Hippocampal formation (tissue), 2 donors: Measurements from ENCODE around the gene VSTM2L.

ENCODE experiments used
- DNase-seq, 2 donors: peaks; one replicate each; lab custom pipeline; 2025; lab: John Stamatoyannopoulos, UW

Gene VSTM2L

DNA sequence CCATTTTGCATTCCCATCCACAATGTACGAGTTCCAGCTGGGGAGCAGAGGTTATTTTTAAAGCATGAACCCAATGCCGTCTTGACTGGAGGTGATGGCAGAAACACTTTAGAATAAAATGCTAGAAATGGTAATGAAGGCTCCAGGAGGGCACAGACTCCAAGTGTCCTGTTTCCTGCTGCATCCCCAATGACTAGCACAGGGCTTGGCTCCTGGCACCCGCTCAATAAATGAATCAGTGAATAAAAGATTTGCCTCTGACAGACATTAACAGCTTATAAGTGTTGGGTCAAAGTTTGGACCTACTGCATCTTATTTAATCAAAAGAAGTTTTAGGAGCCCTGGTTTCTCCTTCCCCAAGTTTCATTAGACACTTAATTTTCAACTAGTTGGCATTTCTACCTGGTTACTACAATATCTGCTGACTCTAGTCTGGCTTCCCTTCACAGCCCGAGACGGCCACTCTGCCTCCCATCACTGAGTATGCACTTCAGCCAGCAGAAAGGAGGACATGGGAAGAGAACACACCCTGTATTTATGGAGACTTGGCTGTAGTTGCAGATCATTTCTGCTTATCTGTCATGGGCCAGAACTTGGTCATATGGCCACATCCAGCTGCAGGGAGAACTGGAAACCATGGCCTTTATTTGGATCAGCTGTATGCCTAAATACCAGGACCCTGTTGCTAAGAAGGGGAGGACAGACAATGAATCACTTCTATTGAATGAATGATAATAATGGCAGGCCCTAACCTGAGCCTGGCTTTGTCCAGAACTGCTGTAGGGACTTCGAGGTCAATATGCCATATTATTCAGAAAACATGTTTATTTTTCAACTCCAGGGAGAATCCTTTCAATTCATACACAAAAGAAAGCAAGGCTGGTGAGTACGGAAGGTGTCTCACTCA lies 67.3 kb downstream of the VSTM2L start:
- DNase-seq = no peak

DNA sequence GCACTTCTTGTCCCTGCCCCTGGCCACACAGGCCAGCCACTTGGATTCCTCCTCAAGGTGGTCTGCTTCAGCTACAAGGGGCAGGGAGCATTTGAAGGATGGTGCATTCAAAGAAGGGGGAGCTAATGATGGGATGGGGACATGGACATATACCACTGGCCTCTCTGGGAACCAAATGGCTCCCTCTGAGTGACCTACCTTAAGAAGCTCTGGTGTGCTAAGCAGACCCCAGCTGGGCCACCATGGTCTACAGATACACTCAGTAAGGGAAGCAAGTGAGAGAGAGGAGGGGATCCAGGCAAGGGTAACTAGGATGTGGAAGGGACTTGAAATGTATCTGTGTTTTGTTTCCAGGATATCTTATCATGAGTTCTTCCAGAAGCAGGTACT lies 67.9 kb downstream of the VSTM2L start:
- DNase-seq = no peak

DNA sequence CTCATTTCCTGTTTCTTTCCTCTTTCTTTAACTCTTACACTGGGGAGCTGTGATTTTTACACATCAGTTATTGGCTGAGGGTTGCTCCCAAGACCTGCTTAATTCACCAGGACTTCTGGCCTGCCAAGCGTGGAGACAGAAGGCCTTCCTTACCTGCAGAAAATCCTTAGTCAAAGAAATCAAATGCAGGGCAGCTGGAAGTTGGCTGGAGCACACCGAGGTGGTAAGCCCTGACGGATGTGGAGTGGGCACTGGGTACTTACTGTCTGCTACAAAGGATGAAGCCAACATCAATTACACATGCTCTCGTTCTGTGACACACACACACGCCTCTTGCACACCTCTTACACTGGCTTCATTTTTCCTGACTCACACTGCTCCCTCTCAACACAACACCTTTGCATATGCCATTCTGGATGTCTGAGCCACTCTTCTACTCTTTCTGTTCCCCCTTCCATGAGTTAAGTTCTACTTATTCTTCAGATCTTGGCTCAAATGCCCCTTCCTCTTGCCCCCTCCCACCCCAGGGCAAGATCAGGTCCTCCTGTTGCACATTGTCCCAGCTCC lies 68.7 kb downstream of the VSTM2L start:
- DNase-seq = no peak

DNA sequence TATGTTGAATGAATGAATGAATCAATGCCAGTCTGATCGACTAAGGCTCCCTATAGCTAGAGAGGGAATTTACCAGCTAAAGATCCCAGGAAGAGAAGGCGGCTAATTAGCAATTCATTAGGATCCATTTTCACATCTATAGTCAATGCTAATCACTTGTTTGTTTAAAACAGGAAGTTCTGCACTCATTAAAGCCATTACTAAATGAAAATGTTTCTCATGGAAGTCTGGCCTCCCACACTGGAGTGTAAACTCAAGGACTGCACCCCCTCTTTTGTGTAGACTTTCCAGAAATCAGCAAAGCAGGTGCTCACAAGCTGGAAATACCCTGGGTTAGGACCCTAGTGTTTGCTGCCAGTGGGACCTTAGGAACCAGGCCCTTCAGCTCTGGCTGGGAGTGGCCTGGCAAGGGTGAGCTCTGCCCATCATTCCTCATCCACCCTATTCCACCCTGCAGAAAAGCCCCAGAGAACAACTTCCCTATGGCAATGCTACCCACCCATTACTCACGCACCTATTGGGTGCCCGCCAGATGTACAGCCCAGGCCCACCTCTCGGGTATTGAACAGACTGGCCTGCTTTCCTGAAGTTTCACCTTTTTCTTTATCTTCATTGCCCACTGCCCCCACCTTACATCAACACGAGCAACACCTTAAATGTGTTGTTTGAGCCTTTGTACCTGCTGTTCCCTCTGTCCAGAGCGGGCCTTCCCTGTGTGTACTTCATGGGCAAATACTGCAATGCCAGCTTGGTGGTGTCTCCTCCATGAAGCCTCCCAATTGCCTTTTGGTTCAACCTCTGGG lies 69.5 kb downstream of the VSTM2L start:
- no peak for DNase-seq

DNA sequence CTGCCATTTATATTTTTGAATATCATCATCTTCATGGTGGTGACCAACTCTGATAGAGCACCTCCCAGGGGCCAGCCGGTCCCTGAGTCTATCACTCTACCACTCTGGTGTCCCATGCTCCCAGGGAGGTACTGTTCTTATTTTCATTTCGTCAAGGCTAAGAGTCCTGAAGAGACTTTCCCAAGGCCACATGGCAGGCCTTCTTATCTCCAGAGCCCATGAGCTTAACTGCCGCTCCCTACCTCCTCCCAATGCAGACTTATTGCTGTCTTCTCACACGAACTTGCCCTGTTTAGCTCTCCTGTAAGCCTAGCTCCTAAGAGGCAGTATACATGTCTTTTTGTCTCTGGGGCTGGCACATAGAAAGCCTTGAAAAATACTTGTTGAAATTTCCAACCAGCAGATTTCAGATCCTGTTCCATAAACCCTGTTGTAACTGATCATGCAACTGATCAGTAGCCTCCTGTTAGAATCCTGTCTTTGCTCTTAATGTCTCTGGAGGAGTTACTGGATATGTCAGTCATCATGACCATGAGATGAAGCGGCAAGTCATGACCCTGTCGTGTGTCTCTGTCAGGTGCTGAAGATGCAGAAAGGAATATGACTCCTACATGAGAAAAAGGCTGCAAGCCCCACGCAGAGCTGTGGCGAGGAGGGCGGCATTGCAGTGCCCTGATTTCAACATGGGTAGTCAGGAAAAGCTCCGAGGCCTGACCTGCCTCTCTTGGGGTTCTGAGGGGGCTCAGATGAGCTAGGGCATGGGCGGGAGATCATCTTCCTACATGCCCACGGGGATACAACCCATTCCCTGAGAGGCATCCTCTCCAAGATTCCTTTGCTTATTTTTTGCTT lies 70.4 kb downstream of the VSTM2L start:
- no peak for DNase-seq

DNA sequence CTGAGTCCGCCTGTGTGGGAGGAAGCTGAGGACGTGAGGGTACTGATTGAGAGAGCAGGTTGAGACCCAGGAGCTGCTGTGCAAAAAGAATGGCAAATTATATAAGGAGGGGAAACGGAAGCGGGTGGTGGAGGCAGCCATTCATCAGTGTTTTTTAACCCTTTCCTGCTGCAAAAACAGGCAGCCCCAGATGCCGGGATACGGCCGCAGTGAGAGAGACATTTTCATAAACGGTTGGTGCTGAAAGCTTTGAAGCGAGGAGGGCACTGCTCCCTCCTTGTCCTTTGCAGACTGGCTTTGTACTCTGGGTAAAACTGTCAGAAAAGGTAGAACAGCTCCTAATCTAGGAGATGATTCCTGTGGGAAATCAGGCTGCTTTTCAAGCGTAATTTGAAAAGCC lies 74.0 kb downstream of the VSTM2L start:
- no peak for DNase-seq

DNA sequence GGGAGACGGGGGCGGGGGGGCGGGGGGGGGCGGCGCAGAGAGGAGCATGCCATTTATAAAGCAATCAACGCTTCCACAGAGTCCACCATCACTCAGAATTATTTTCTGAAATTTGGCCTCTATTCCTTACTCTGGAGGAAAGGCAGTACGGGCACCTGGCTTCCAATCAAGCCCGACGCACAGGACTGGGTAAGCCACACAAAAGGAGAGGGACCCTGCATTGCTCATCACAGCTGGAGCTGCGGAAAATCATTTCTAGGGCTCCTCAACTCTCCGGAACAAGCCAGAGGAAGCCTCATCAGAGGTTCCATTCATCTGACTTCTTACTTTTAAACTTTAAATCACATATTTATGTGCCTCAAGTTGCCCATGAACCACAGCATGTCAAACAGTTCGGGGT lies 74.4 kb downstream of the VSTM2L start:
- DNase-seq = no peak

DNA sequence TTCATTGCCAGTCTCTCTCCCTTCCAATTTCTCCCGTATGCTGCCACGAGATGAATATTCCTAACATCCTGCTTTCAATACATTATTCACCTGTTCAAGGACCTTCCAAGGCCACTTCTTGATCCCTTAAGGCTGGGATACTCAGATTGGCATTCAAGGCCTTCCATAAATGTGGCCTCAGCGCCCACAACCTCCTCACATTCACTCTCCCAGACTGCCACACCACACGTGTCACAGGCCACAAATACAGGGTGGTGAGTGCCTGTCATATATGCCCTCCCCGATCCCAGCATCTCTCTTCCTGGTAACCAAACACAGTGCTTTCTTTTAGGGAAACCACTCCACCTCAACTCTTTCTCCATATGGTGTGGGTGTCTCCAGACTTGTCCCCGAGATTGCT lies 74.9 kb downstream of the VSTM2L start:
- no peak for DNase-seq

DNA sequence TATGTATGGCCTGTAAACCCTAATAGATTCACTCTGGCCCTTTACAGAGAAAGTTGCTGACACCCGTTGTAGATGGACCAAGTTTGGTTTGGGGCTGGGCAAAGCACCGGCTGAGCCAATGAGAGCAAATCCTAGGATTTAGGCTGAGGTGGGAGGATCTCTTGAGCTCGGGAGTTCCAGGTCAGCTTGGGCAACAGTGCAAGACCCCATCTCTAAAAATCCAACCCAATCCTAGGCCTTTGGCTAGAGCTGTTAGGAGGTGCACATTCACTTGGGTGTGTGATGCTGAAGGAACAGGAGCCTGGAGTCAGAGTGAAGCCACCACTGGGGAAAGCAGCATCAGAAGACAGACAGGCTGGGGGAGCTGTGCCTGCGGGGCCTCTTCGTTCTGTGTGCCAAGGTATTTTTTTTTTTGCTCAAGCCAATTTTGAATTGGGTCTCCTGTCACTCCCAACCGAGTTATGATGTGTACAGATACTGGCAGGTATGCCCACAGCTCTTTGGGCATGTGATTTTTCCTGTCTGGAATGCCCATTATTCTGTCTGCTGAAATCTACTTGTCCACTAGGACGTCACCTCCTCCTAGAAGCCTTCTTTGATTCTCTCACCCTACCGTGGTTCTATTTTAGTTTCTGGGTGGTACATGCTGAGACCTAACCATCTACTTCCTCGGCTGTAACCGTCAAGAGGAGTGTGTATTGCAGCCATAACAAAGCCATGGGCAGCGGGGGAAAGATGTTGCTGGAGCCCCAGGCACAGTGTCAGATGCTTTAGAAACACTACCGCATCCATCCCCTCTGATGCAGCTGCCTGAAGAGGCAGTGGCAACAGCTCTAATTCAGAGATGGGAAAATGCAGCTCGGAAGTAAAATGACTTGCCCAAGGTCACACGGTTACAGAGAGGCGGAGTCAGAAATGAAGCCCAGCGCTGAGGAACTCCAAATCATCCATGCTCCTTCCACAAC lies 76.4 kb downstream of the VSTM2L start:
- DNase-seq = no peak

DNA sequence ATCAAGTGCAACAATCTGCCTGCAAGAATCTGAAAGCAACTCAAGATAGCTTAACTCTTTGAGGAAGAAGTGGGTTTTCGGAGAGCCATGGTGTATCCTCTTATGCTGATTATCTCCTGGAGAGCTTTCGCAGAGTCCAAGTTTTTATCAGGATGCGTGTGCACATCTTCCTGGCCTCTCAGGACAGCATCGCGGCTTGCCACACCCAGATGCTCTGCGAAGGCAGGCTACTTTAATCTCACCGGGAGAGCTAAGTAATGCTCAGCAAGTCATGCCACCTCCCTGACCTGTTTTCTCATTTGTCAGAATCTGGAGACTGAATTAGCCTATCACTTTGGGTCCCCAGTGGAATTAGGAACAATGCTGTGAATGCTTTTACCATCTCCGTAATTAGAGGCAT lies 77.5 kb downstream of the VSTM2L start:
- no peak for DNase-seq

DNA sequence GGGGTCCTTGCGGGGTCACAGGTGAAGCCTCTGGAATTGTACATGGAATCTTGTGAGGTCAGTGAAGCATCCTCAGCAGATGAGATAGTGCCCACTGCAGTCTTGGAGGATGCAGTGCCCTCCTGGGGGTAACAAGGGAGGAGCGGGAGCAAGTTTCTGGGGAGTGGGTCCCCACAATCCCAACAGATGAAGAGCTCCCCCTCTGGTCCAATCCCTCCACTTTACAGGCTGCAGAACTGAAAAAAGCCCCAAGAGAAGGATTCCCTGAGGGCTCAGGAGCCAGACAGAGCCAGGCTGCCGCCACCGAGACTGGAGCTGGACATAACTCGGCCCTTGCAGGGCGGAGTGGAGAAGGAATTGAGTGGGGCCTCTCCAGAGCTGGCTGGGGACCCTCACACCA lies 77.9 kb downstream of the VSTM2L start:
- no peak for DNase-seq

DNA sequence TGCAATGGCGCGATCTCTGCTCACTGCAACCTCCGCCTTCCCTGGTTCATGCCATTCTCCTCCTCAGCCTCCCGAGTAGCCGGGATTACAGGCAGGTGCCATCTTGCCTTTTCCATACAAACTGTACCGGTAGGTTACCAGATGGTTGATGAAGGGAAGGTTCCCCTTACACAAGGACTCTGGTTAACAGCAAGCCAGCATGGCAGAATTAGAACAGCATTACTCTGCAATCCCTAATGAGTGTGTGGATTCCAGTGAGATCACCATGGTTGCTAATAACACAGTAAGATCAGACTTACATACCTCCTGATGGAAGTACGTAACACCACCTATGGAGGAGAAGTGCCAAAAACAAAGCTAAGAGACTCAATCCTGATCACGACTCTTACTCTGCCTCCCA lies 78.6 kb downstream of the VSTM2L start:
- no peak for DNase-seq

DNA sequence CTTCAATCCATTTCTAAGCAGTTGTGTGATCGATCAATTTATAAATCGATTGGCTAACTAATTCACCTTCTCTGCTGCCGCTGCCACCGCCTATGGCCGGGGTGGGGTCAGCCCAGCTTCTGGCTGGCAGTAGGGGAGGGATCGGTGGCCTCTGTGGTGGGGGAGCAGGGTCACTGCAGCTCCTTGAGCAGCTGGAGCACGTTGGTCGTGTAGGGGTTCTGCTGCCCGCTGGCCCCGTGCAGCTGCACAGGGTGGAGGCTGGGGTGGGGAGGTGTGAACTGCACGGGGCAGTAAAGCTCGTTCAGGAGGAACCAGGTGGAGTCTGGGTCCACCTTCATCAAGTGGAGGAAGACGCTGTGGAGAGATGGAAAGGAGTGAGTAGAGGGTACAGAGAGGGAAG lies 80.4 kb downstream of the VSTM2L start:
- no peak for DNase-seq

DNA sequence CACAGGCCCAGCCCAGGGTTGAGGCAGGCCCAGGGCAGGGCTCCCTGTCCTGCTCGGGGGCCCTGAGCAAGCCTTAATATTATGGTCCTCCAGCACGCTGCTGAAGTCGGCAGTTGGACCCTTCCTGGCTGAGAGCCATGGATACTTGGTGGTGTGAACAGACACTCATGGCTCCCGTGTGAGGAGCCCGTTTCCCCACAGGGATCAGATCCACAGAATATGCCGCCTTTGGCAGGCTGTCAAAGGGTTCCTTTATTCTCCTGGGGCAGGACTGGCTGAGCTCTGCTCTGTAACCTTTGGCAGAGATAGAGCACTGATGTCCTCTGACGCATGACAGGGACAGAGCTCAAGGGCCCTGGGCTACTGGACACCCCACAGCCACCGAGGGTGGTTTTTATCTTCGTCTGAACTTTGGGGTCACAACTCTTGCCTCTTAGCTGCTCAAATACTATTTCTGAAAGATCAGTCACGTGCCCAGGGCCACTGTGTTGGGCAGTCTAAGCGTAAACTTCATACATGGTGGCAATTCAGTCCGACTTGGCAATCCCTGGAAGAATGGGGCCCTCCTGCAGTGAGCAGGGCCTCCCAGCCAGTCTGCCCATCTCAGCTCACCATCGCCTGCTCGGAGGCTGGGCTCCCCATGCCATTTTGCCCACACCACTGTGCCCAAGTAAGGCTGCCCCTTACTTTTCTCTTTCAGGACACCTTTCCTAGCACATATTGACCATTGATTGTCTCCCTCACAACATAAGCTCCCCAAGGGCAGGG lies 81.3 kb downstream of the VSTM2L start:
- peak in 1 of 2 donors; percentile 60 for DNase-seq

DNA sequence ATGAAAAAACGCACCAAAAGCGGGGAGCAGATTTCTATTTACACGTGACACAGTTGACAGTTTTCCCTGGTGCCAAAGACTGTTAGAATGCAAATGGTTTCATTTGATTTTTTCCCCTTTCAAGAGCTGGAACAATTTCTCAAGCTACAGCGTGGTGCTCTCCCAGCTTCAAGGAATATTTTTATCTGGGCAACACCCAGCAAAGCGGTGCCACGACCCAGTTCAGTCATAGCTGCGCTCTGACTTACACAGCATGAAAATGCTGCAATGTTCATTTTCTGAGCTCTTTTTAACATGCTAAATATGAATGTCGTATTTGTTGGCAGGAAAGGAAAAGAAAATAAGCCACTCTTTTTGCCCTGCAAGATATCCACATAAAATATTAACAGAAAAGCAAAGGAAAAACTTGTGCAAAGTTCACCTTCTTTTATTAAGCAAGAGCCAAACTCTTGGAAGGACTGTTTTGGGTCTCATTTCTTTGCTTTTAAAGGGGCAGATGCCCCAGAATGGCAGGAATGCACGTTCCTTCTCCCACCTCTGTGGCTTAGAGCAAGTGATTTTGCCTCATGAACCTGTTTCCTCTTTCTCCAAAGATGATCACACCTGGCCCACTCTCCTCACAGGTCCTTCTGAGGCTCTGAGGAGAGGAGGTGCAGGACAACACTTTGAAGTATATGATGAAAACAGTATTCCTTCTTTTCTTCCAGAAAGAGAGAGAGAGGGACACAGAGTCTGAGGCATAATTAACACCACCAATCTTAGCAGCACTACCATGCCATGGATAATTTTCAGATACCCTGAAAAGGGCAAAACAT lies 83.3 kb downstream of the VSTM2L start:
- no peak for DNase-seq

DNA sequence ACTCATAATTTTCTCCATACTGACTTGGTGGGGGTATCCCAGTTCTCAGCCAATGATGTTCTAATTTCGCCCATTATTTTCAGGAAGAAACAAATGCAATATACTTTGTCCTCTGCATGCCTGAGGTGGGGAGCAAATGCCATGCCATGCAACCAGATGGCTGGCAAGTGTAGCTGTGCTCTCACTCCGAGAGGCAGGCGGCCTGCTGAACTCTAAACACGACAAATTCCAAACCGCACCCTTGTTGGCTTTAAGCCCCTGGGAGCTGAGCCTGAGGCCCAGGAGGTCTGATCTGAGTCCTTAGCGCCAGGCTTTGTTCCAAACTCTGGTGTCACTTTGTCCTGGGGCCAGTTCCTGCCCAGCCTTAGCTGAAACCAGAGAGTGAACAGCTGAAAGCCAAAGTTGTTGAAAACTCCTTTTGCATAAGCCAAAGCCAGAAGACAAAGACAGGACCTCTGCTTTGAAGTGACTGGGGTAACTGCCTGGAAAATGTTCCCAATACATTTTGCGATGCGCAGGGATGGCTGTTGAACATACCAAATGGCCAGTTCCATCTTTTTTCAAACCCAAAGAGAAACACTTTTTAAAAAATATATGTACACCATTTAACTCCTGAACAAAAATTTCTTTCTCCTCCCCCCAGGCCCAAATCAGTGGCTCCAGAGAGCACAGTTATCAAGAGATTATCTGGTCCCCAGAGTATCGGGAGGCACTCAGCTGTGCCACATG lies 84.1 kb downstream of the VSTM2L start:
- DNase-seq = peak; percentile 28 to 35

DNA sequence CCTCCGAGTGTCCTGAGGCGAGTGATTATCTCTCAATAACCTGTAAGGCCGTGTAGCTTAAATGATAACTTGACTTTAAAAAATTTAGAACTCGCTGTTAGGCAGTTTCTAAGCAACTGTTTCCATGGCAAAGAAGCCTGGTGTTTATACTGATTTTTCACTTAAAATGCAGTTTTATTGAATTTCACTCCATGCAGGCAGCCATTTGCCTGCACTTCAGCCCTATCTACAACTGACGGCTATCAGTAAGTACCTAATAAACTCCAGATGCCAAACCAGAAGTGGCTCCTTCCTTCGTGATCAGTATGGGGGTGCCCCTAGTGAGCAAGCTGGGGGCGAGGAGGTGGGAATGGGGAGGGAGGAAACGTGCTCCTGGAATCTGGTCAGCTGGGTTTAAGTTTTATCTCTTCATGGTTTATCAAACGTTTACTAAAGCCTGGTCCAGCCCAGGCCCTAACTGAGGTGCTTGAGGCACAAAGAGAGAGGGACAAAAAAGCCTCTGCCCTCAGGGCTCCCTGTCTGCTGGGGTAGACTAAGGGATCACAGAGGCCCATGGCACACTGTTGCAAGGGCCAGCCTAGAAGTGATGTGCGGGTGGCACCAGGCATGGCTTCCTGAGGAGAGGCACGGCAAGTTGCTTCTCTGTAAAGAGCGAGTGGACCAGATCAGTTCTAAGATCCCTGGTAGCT lies 84.8 kb downstream of the VSTM2L start:
- no peak for DNase-seq
